IMR-90 (cell line): ENCODE measurements around the gene GRIA3. TPM values are rescaled to one million over a fixed set of nuclear protein-coding genes. Genes with fewer than 3 reads are reported as not detected.

Experiments used
- ATAC-seq: fragments of 200-7000 bp; cut with Tn5 transposase; 2 replicates; pipeline ENCODE4 v1.9.1; 2020; ENCODE audit warnings: low read depth, mild to moderate bottlenecking, moderate library complexity
- BruUV-seq: library from RNA; stranded (reverse); fragments of 400-500 nt; replicated peaks from 2 replicates; lab custom pipeline; 2021; lab: Mats Ljungman, UMichigan
- CTCF ChIA-PET: fragments of 300-600 bp; formaldehyde crosslinking; extraction: SDS; loops from one replicate; lab custom pipeline; 2021; ENCODE audit warnings: antibody characterized with exemption; lab: Yijun Ruan, JAX
- POLR2A ChIA-PET: fragments of 300-600 bp; sonication (Branson Sonifier 250); formaldehyde crosslinking; loops from one replicate; lab custom pipeline; 2022; ENCODE audit warnings: antibody characterized with exemption; ENCODE audit not compliant: unreplicated experiment; lab: Charles Lee
- DNase-seq: peaks from one replicate; pipeline ENCODE4 v3.0.0; 2013
- H2AFZ ChIP-seq: replicated peaks from 2 replicates; pipeline ENCODE3; 2013; ENCODE audit warnings: low read length, mild to moderate bottlenecking; ENCODE audit not compliant: poor library complexity
- H2AK5ac ChIP-seq: 2 replicates; pipeline ENCODE4 v1.6.1; 2013; ENCODE audit warnings: low read depth, low read length, inconsistent platforms
- H2AK9ac ChIP-seq: replicated peaks from 2 replicates; pipeline ENCODE3; 2013; ENCODE audit warnings: mild to moderate bottlenecking, low read depth, low read length, moderate library complexity; ENCODE audit not compliant: poor library complexity
- H2BK120ac ChIP-seq: 2 replicates; pipeline ENCODE4 v1.6.1; 2013; ENCODE audit warnings: low read depth, low read length, inconsistent platforms
- H2BK15ac ChIP-seq: 3 replicates; pipeline ENCODE4 v1.6.1; 2013; ENCODE audit warnings: low read depth, low read length, inconsistent platforms
- H2BK20ac ChIP-seq: 2 replicates; pipeline ENCODE4 v1.6.1; 2013; ENCODE audit warnings: low read depth, mild to moderate bottlenecking, inconsistent platforms, low read length, moderate library complexity
- H2BK5ac ChIP-seq: 2 replicates; pipeline ENCODE4 v1.6.1; 2013; ENCODE audit warnings: mild to moderate bottlenecking, low read depth, low read length, inconsistent platforms; ENCODE audit not compliant: poor library complexity, severe bottlenecking
- H3K14ac ChIP-seq: replicated peaks from 2 replicates; pipeline ENCODE4 v1.6.1; 2013; ENCODE audit warnings: low read depth, low read length, inconsistent platforms
- H3K18ac ChIP-seq: 2 replicates; pipeline ENCODE4 v1.6.1; 2013; ENCODE audit warnings: low read depth, low read length, control low read depth
- H3K23ac ChIP-seq: 2 replicates; pipeline ENCODE4 v1.6.1; 2013; ENCODE audit warnings: low read depth, low read length, inconsistent platforms
- H3K27ac ChIP-seq: 2 replicates; pipeline ENCODE4 v1.5.1; 2013; ENCODE audit warnings: mild to moderate bottlenecking, control low read depth, low read length; ENCODE audit not compliant: insufficient read depth
- H3K27me3 ChIP-seq: 2 replicates; pipeline ENCODE4 v1.6.1; 2013; ENCODE audit warnings: low read length; ENCODE audit not compliant: control insufficient read depth, insufficient read depth
- H3K36me3 ChIP-seq: 2 replicates; pipeline ENCODE4 v1.6.1; 2013; ENCODE audit warnings: low read length, mixed read lengths; ENCODE audit not compliant: control insufficient read depth, insufficient read depth
- H3K4ac ChIP-seq: 2 replicates; pipeline ENCODE4 v1.6.1; 2013; ENCODE audit warnings: low read depth, low read length, inconsistent platforms
- H3K4me1 ChIP-seq: 2 replicates; pipeline ENCODE4 v1.6.1; 2013; ENCODE audit warnings: low read length, mixed read lengths; ENCODE audit not compliant: control insufficient read depth, insufficient read depth
- H3K4me2 ChIP-seq: 2 replicates; pipeline ENCODE4 v1.6.1; 2013; ENCODE audit warnings: low read depth, mild to moderate bottlenecking, control low read depth, low read length, moderate library complexity
- H3K4me3 ChIP-seq: 2 replicates; pipeline ENCODE4 v1.5.1; 2013; ENCODE audit warnings: low read depth, mild to moderate bottlenecking, control low read depth, low read length, moderate library complexity; ENCODE audit not compliant: insufficient read depth
- H3K56ac ChIP-seq: 2 replicates; pipeline ENCODE4 v1.6.1; 2013; ENCODE audit warnings: low read length, inconsistent platforms; ENCODE audit not compliant: insufficient read depth; ENCODE audit errors: extremely low read depth
- H3K79me1 ChIP-seq, 2 experiments: 2 replicates each; pipeline ENCODE4 v1.6.1; 2013; ENCODE audit warnings: low read length in 2 of 2, inconsistent platforms in 1 of 2, low read depth in 1 of 2
- H3K9ac ChIP-seq: 2 replicates; pipeline ENCODE4 v1.6.1; 2013; ENCODE audit warnings: low read depth, low read length, control low read depth
- H3K9me1 ChIP-seq: 2 replicates; pipeline ENCODE4 v1.6.1; 2013; ENCODE audit warnings: low read length, inconsistent platforms; ENCODE audit not compliant: insufficient read depth
- H3K9me3 ChIP-seq: 2 replicates; pipeline ENCODE4 v1.6.1; 2013; ENCODE audit warnings: low read length; ENCODE audit not compliant: control insufficient read depth, insufficient read depth
- H4K20me1 ChIP-seq: 2 replicates; pipeline ENCODE4 v1.6.1; 2013; ENCODE audit warnings: low read length, inconsistent platforms; ENCODE audit not compliant: insufficient read depth
- H4K5ac ChIP-seq: 2 replicates; pipeline ENCODE4 v1.6.1; 2013; ENCODE audit warnings: mild to moderate bottlenecking, low read depth, low read length, control low read depth
- H4K8ac ChIP-seq, 2 experiments: 2 replicates each; pipeline ENCODE4 v1.6.1; 2013; ENCODE audit warnings: low read depth in 2 of 2, low read length in 2 of 2, control low read depth in 1 of 2, inconsistent platforms in 1 of 2
- H4K91ac ChIP-seq: 2 replicates; pipeline ENCODE4 v1.6.1; 2013; ENCODE audit warnings: low read depth, low read length, inconsistent platforms; ENCODE audit not compliant: insufficient read depth
- BHLHE40 ChIP-seq: fragments of 150-350 bp; IDR thresholded peaks from 2 replicates; pipeline ENCODE4 v1.6.1; 2016; ENCODE audit warnings: mild to moderate bottlenecking, low read depth, low read length
- CHD1 ChIP-seq: IDR thresholded peaks from 2 replicates; pipeline ENCODE4 v1.6.1; 2012; ENCODE audit warnings: low read depth, low read length, improper control_type of control experiment
- FOS ChIP-seq: fragments of 150-350 bp; IDR thresholded peaks from 2 replicates; pipeline ENCODE4 v1.6.1; 2016; ENCODE audit warnings: low read depth, low read length
- MAZ ChIP-seq: IDR thresholded peaks from 2 replicates; pipeline ENCODE4 v1.6.1; 2012; ENCODE audit warnings: low read depth, mild to moderate bottlenecking, low read length, improper control_type of control experiment, moderate library complexity, borderline replicate concordance
- POLR2A ChIP-seq: IDR thresholded peaks from 2 replicates; pipeline ENCODE4 v1.6.1; 2012; ENCODE audit warnings: mild to moderate bottlenecking, low read depth, low read length
- RAD21 ChIP-seq: IDR thresholded peaks from 2 replicates; pipeline ENCODE4 v1.6.1; 2012; ENCODE audit warnings: low read length, improper control_type of control experiment
- RCOR1 ChIP-seq: IDR thresholded peaks from 2 replicates; pipeline ENCODE4 v1.6.1; 2012; ENCODE audit warnings: mild to moderate bottlenecking, low read length, improper control_type of control experiment; ENCODE audit not compliant: insufficient replicate concordance
- WGBS, 2 experiments: methylation state at CpG; one replicate each; pipeline versions ENCODE4 v1.1.5 to v1.1.7; 2013; ENCODE audit warnings: missing lambda C conversion rate in 2 of 2; ENCODE audit not compliant: insufficient read length in 1 of 2; ENCODE audit errors: extremely low coverage in 2 of 2; 5-methylcytosine and 5-hydroxymethylcytosine counted together
- dilution Hi-C: fragments of 300-500 bp; cut with HindIII; formaldehyde crosslinking; loops from one replicate; pipeline ENCODE4 v1.14.3; 2018; ENCODE audit warnings: low sequenced_read_pairs; ENCODE audit not compliant: unreplicated experiment
- in situ Hi-C: fragments of 300-500 bp; cut with MboI; formaldehyde crosslinking; loops from 3 replicates; pipeline ENCODE4 v1.14.3; 2019; ENCODE audit warnings: low sequenced_read_pairs, inconsistent platforms, mixed read lengths
- intact Hi-C: fragments of 100-400 bp; cut with micrococcal nuclease; formaldehyde crosslinking; loops from 2 replicates; pipeline ENCODE4 v1.10.0; 2022
- polyA plus RNA-seq, 3 experiments: library from polyadenylated mRNA; depleted of rRNA; stranded (reverse); fragments of >200 nt; gene quantifications; 2 replicates each; pipeline ENCODE4 v1.2.3, GENCODE V29; 2012; ENCODE audit warnings: low replicate concordance in 1 of 3
- total RNA-seq: library from RNA; depleted of rRNA; stranded (reverse); fragments of >200 nt; gene quantifications from 2 replicates; pipeline ENCODE4 v1.2.3, GENCODE V29; 2012
- TF ChIP-seq, protein P1 (sequence below): fragments of 150-350 bp; IDR thresholded peaks from 2 replicates; pipeline ENCODE4 v1.6.1; 2017; ENCODE audit warnings: mild to moderate bottlenecking, antibody characterized with exemption, low read length, low read depth

The GRIA3 gene
- total and polyA plus RNA-seq, 2 of the 4 experiments (the other 2 are of a cell fraction) = not detected

GRCh38 chrX:123140904-123141303 is 43.2 kb upstream of the GRIA3 start:
- H3K27ac ChIP-seq = no peak overlapping the region
- H2AK5ac ChIP-seq = no peak overlapping the region
- H2BK120ac ChIP-seq = no peak overlapping the region
- no peaks in the 10 kb centered on the region for H4K20me1 ChIP-seq
- BruUV-seq = no TSS peak
- no peak overlapping the region for H3K4ac ChIP-seq
- H2BK15ac ChIP-seq = no peak overlapping the region
- H4K8ac ChIP-seq = no peak overlapping the region
- no peak for ATAC-seq
- no peaks in the 10 kb centered on the region for H3K4me1 ChIP-seq
- no peak overlapping the region for H2AK9ac ChIP-seq
- no peaks in the 10 kb centered on the region for H3K9me3 ChIP-seq
- no peaks in the 10 kb centered on the region for H3K27me3 ChIP-seq
- CTCF ChIA-PET = no interaction called here
- H2BK5ac ChIP-seq = no peak overlapping the region
- no peak overlapping the region for H3K9ac ChIP-seq
- no peak for TF ChIP-seq POLR2A
- TF ChIP-seq, protein P1, sequence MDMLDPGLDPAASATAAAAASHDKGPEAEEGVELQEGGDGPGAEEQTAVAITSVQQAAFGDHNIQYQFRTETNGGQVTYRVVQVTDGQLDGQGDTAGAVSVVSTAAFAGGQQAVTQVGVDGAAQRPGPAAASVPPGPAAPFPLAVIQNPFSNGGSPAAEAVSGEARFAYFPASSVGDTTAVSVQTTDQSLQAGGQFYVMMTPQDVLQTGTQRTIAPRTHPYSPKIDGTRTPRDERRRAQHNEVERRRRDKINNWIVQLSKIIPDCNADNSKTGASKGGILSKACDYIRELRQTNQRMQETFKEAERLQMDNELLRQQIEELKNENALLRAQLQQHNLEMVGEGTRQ = no peak
- TF ChIP-seq BHLHE40 = no peak
- TF ChIP-seq FOS = no peak
- no peak for TF ChIP-seq CHD1
- no peak for TF ChIP-seq RAD21
- TF ChIP-seq MAZ = no peak
- no peak for TF ChIP-seq RCOR1
- H3K4me2 ChIP-seq = no peak overlapping the region
- H3K4me3 ChIP-seq = no peak overlapping the region
- no peak overlapping the region for H3K23ac ChIP-seq
- POLR2A ChIA-PET = no interaction called here
- in situ Hi-C loops = no loop called here
- H4K5ac ChIP-seq = no peak overlapping the region
- no CpG with 5 or more reads among the region's 1 CpG for WGBS, 2 experiments
- H3K36me3 ChIP-seq = no peaks in the 10 kb centered on the region
- no peak overlapping the region for H4K91ac ChIP-seq
- H3K56ac ChIP-seq = no peak overlapping the region
- no peak overlapping the region for H3K14ac ChIP-seq
- dilution Hi-C loops = no loop called here
- H3K18ac ChIP-seq = no peak overlapping the region
- H2BK20ac ChIP-seq = no peak overlapping the region
- H3K79me1 ChIP-seq = no peaks in the 10 kb centered on the region
- DNase-seq = no peak
- no peak overlapping the region for H2AFZ ChIP-seq
- intact Hi-C loops = no loop called here
- no peaks in the 10 kb centered on the region for H3K9me1 ChIP-seq
